Osteocyte (in vitro differentiated cells): ENCODE data around the gene TPM1. TPM values are rescaled to one million over a fixed set of nuclear protein-coding genes. Genes with fewer than 3 reads are reported as not detected.
A peak's percentile ranks its signal among the peaks of the same experiment; 100 is the strongest.

Source experiments
- DNase-seq: peaks from one replicate; pipeline ENCODE4 v3.0.0; 2021; ENCODE audit warnings: mixed read lengths; ENCODE audit not compliant: unreplicated experiment; ENCODE audit errors: extremely low spot score
- H3K27ac Mint-ChIP-seq: one replicate; pipeline ENCODE4 v1.8.0; 2021; ENCODE audit warnings: mild to moderate bottlenecking, mixed read lengths; ENCODE audit not compliant: unreplicated experiment
- H3K27me3 Mint-ChIP-seq: one replicate; pipeline ENCODE4 v1.8.0; 2021; ENCODE audit warnings: mixed read lengths; ENCODE audit not compliant: unreplicated experiment
- H3K36me3 Mint-ChIP-seq: one replicate; pipeline ENCODE4 v1.8.0; 2021; ENCODE audit warnings: mixed read lengths; ENCODE audit not compliant: unreplicated experiment
- H3K4me1 Mint-ChIP-seq: one replicate; pipeline ENCODE4 v1.8.0; 2021; ENCODE audit warnings: mixed read lengths; ENCODE audit not compliant: unreplicated experiment
- H3K4me3 Mint-ChIP-seq: one replicate; pipeline ENCODE4 v1.8.0; 2021; ENCODE audit warnings: mild to moderate bottlenecking, moderate library complexity, mixed read lengths; ENCODE audit not compliant: unreplicated experiment
- H3K9me3 Mint-ChIP-seq: one replicate; pipeline ENCODE4 v1.8.0; 2021; ENCODE audit warnings: mixed read lengths; ENCODE audit not compliant: unreplicated experiment
- CTCF ChIP-seq: fragments of 200-600 bp; sonication (generic); IDR thresholded peaks from 2 replicates; pipeline ENCODE4 v1.5.0; 2021; ENCODE audit warnings: antibody characterized with exemption, mild to moderate bottlenecking, moderate library complexity
- total RNA-seq: library from RNA; stranded (reverse); gene quantifications from 2 replicates; pipeline ENCODE4 v1.2.1, GENCODE V29; 2021

The TPM1 gene
- total RNA-seq, 1 donor from 2014 or later: 1,747 TPM

- H3K27ac Mint-ChIP-seq: no peak overlapping the region
- no peak overlapping the region for H3K4me3 Mint-ChIP-seq
- TF ChIP-seq CTCF: no peak
These were observed 42.3 kb downstream of the TPM1 start for GRCh38 chr15:63084806-63085205.

GRCh38 chr15:63085289-63085688 lies 42.7 kb downstream of the TPM1 start:
- TF ChIP-seq CTCF: no peak
- Mint-ChIP-seq H3K4me1 (peaks cover 34% of the 10 kb centered on the region), H3K4me3 (no peak overlapping the region), H3K36me3 (no peaks in the 10 kb centered on the region), H3K27ac (no peak overlapping the region), H3K27me3 (no peaks in the 10 kb centered on the region), H3K9me3 (no peaks in the 10 kb centered on the region)
- DNase-seq: no peak

More at GRCh38 chr15:63084806-63085205, 42.3 kb downstream of the TPM1 start:
- Mint-ChIP-seq H3K36me3 (no peaks in the 10 kb centered on the region), H3K27me3 (no peaks in the 10 kb centered on the region), H3K9me3 (no peaks in the 10 kb centered on the region), H3K4me1 (peaks cover 33% of the 10 kb centered on the region)
- DNase-seq: no peak

- H3K9me3 Mint-ChIP-seq: no peaks in the 10 kb centered on the region
- H3K27me3 Mint-ChIP-seq: no peaks in the 10 kb centered on the region
- no peak for TF ChIP-seq CTCF
- H3K36me3 Mint-ChIP-seq: no peaks in the 10 kb centered on the region
- H3K4me3 Mint-ChIP-seq: no peak overlapping the region
- DNase-seq: no peak
- H3K4me1 Mint-ChIP-seq: peaks cover 32% of the 10 kb centered on the region
- peak overlapping the region; percentile 44 for H3K27ac Mint-ChIP-seq
These were observed 43.7 kb downstream of the TPM1 start for GRCh38 chr15:63086271-63086670.

- H3K36me3 Mint-ChIP-seq: no peaks in the 10 kb centered on the region
- H3K4me1 Mint-ChIP-seq: peaks cover 32% of the 10 kb centered on the region
- no peak for DNase-seq
- H3K27ac Mint-ChIP-seq: peak overlapping the region; percentile 44
- no peaks in the 10 kb centered on the region for H3K9me3 Mint-ChIP-seq
- H3K27me3 Mint-ChIP-seq: no peaks in the 10 kb centered on the region
- TF ChIP-seq CTCF: no peak
- H3K4me3 Mint-ChIP-seq: no peak overlapping the region
These were observed 44.4 kb downstream of the TPM1 start for GRCh38 chr15:63086947-63087346.

- no peaks in the 10 kb centered on the region for H3K9me3 Mint-ChIP-seq
- no peak overlapping the region for H3K4me3 Mint-ChIP-seq
- TF ChIP-seq CTCF: no peak
- H3K27ac Mint-ChIP-seq: peak overlapping the region; percentile 52
- no peak for DNase-seq
- H3K36me3 Mint-ChIP-seq: no peaks in the 10 kb centered on the region
- peaks cover 33% of the 10 kb centered on the region for H3K4me1 Mint-ChIP-seq
- no peaks in the 10 kb centered on the region for H3K27me3 Mint-ChIP-seq
These were observed 46.1 kb downstream of the TPM1 start for GRCh38 chr15:63088533-63089245.
